B cell (primary cell): ENCODE data around the gene VWCE.

Experiments
- CTCF ChIP-seq: fragments of 200-600 bp; IDR thresholded peaks from one replicate; pipeline ENCODE4 v1.8.0; 2022; ENCODE audit warnings: antibody characterized with exemption, mild to moderate bottlenecking
- EZH2 ChIP-seq: IDR thresholded peaks from 2 replicates; pipeline ENCODE4 v1.6.1; 2012; ENCODE audit warnings: borderline replicate concordance, low read depth, mild to moderate bottlenecking, moderate library complexity, low read length; ENCODE audit not compliant: insufficient read depth, poor library complexity, severe bottlenecking

GRCh38 chr11:61329871-61330270 is 34.8 kb upstream of the VWCE start:
- TF ChIP-seq CTCF, result no peak
- no peak for TF ChIP-seq EZH2
